Duodenal mucosa (tissue), 2 donors: ENCODE results near the gene MDC1.
"Not testable (repeated sequence)": the region's sequence is repeated elsewhere in the genome, so short reads cannot be mapped to it uniquely, and the experiment has no call there.

Experiments
- H3K27ac ChIP-seq: one replicate; pipeline ENCODE4 v1.7.0; 2013; ENCODE audit warnings: low read depth, low read length
- H3K27me3 ChIP-seq, 2 donors: one replicate each; pipeline ENCODE4 v1.7.0; 2013; ENCODE audit warnings: low read length in 2 of 2, control low read depth in 1 of 2; ENCODE audit not compliant: insufficient read depth in 2 of 2, control insufficient read depth in 1 of 2
- H3K36me3 ChIP-seq, 2 donors: one replicate each; pipeline ENCODE4 v1.7.0; 2013; ENCODE audit warnings: low read length in 2 of 2, control low read depth in 1 of 2; ENCODE audit not compliant: insufficient read depth in 2 of 2, control insufficient read depth in 1 of 2
- H3K4me1 ChIP-seq, 2 donors: one replicate each; pipeline ENCODE4 v1.7.0; 2013; ENCODE audit warnings: low read length in 2 of 2, control low read depth in 1 of 2; ENCODE audit not compliant: insufficient read depth in 2 of 2, control insufficient read depth in 1 of 2
- H3K4me3 ChIP-seq, 2 donors: one replicate each; pipeline ENCODE4 v1.7.0; 2013; ENCODE audit warnings: low read length in 2 of 2, low read depth in 1 of 2
- H3K9ac ChIP-seq, 2 donors: one replicate each; pipeline ENCODE4 v1.7.0; 2013; ENCODE audit warnings: low read length in 2 of 2, low read depth in 1 of 2
- H3K9me3 ChIP-seq, 2 donors: one replicate each; pipeline ENCODE4 v1.7.0; 2013; ENCODE audit warnings: low read length in 2 of 2, control low read depth in 1 of 2; ENCODE audit not compliant: control insufficient read depth in 1 of 2

The MDC1 gene

GRCh38 chr6:30672445-30673253, 44.4 kb downstream of the MDC1 start, which contains the start of gene DHX16:
TSS of gene DHX16 (minus strand) at chr6:30673006. CDS start at chr6:30672841, 165 bp downstream.
- Histone ChIP-seq H3K36me3 (peaks cover 12 to 41% of the 10 kb centered on the region in 2 donors), H3K4me1 (peaks cover 11 to 22% of the 10 kb centered on the region in 2 donors), H3K4me3 (peak within 1 kb of the TSS; percentile 97 to 98), H3K27ac (peak within 1 kb of the TSS; percentile 75), H3K27me3 (no peaks in the 10 kb centered on the region), H3K9me3 (no peaks in the 10 kb centered on the region), H3K9ac (peak within 1 kb of the TSS; percentile 90 to 94)

- peaks cover 21 to 42% of the 10 kb centered on the region in 2 donors for H3K36me3 ChIP-seq
- no peaks in the 10 kb centered on the region for H3K27me3 ChIP-seq
- no peak overlapping the region for H3K27ac ChIP-seq
- no peaks in the 10 kb centered on the region for H3K9me3 ChIP-seq
- H3K4me3 ChIP-seq = no peak overlapping the region
- peaks cover 11 to 16% of the 10 kb centered on the region in 2 donors for H3K4me1 ChIP-seq
- no peak overlapping the region for H3K9ac ChIP-seq
These were observed 46.1 kb downstream of the MDC1 start for GRCh38 chr6:30670760-30671527.

GRCh38 chr6:30666300-30666699, 50.8 kb downstream of the MDC1 start:
- not testable (repeated sequence) for H3K27ac ChIP-seq, H3K4me1 ChIP-seq, H3K9me3 ChIP-seq, H3K4me3 ChIP-seq, H3K9ac ChIP-seq, H3K27me3 ChIP-seq
- peaks cover 50 to 85% of the 10 kb centered on the region in 2 donors for H3K36me3 ChIP-seq

- Histone ChIP-seq H3K27ac (no peak overlapping the region), H3K36me3 (peaks cover 42 to 81% of the 10 kb centered on the region in 2 donors), H3K9ac (no peak overlapping the region), H3K4me3 (no peak overlapping the region), H3K27me3 (no peaks in the 10 kb centered on the region), H3K9me3 (no peaks in the 10 kb centered on the region), H3K4me1 (no peaks in the 10 kb centered on the region)
These were observed 51.9 kb downstream of the MDC1 start for GRCh38 chr6:30664994-30665767.

DNA sequence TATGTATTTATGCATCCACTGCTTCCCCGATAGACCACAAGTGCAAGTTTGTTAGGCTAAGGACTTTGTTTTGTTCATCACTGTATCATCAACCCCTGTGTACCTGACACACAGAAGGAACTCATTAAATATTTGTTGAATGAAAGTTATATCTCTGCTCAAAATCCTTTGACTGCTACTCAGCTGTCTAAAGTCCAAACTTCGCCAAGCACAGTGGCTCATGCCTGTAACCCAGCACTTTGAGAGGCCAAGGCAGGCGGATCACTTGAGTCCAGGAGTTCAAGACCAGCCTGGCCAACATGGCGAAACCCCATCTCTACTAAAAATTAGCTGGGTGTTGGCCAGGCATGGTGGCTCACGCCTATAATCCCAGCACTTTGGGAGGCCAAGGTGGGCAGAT, 59.2 kb downstream of the MDC1 start:
- H3K4me3 ChIP-seq, H3K27ac ChIP-seq, H3K9ac ChIP-seq, H3K27me3 ChIP-seq, H3K4me1 ChIP-seq, H3K9me3 ChIP-seq: not testable (repeated sequence)
- peaks cover 67 to 91% of the 10 kb centered on the region in 2 donors for H3K36me3 ChIP-seq

DNA sequence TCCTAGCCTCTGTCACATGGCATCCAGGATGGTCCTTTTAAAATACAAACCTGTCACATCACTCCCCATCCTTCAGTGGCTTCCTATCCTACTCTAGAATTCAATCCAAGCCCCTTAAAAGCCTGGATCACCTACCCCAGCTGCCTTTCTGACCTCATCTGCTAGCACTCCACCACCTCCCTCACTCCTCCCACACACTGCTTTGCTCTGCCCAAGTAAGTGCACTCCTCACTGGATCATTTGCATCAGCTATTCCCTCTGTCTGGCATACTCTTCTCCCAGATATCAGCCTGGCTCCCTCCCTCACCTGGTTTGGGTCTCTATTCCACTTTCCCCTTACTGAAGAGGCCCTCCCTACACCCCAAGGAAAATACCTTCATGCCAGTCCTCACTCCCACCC, 59.6 kb downstream of the MDC1 start:
- no peak overlapping the region for H3K4me3 ChIP-seq
- H3K9ac ChIP-seq = no peak overlapping the region
- H3K36me3 ChIP-seq = peaks cover 67 to 91% of the 10 kb centered on the region in 2 donors
- H3K4me1 ChIP-seq = no peaks in the 10 kb centered on the region
- H3K27me3 ChIP-seq = no peaks in the 10 kb centered on the region
- no peaks in the 10 kb centered on the region for H3K9me3 ChIP-seq
- no peak overlapping the region for H3K27ac ChIP-seq

DNA sequence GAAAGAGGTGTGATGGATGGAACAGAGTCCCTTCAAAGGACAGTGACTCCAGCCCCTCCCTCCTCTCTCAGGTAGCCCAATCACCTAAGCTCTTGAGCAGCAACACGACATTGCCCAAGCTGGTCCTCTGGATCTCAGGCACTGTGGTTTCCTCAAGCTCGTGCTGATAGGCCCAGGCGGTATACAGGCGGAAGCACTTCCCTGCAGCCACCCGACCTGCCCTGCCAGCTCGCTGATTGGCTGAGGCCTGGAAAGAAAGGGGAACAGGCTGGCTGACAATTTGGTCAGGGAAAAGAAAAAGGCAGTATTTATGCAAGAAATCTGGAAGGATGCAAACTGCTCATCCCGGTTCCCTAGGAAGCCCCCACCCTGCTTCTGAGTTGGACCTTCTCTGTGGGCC, 60.6 kb downstream of the MDC1 start:
- H3K4me1 ChIP-seq = no peaks in the 10 kb centered on the region
- no peak overlapping the region for H3K4me3 ChIP-seq
- H3K27me3 ChIP-seq = no peaks in the 10 kb centered on the region
- H3K9ac ChIP-seq = no peak overlapping the region
- no peak overlapping the region for H3K27ac ChIP-seq
- H3K9me3 ChIP-seq = no peaks in the 10 kb centered on the region
- H3K36me3 ChIP-seq = peaks cover 67 to 91% of the 10 kb centered on the region in 2 donors

DNA sequence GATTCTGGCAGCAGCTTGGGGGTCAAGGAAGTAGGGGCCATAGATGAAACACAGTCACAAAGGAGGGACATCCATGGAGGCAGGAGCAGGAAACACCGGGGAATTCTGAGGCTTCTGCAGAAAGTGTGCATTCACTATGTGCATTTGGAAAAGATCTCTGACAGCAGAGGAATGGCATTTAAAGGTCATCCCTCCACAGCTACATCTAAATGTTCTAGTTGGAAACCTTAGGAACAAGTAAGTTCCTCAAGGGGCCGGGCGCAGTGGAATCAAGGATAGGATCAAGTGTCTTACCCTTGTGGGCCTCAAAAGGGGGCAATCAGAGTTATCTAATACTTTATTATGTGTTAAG, 61.4 kb downstream of the MDC1 start:
- H3K27me3 ChIP-seq = no peaks in the 10 kb centered on the region
- no peak overlapping the region for H3K4me3 ChIP-seq
- H3K9me3 ChIP-seq = no peaks in the 10 kb centered on the region
- no peak overlapping the region for H3K27ac ChIP-seq
- H3K4me1 ChIP-seq = no peaks in the 10 kb centered on the region
- H3K36me3 ChIP-seq = peaks cover 67 to 95% of the 10 kb centered on the region in 2 donors
- no peak overlapping the region for H3K9ac ChIP-seq

- Histone ChIP-seq H3K36me3 (peaks cover 66 to 94% of the 10 kb centered on the region in 2 donors), H3K9ac (no peak overlapping the region), H3K27ac (no peak overlapping the region), H3K4me1 (no peaks in the 10 kb centered on the region), H3K9me3 (no peaks in the 10 kb centered on the region), H3K4me3 (no peak overlapping the region), H3K27me3 (no peaks in the 10 kb centered on the region)
These were observed 62.0 kb downstream of the MDC1 start for GRCh38 chr6:30654798-30655742.
